Chondrocyte (in vitro differentiated cells): ENCODE data around the gene ABCB9. TPM values are rescaled to one million over a fixed set of nuclear protein-coding genes. Genes with fewer than 3 reads are reported as not detected.
A peak's percentile ranks its signal among the peaks of the same experiment; 100 is the strongest.
"Not testable (repeated sequence)": the region's sequence is repeated elsewhere in the genome, so short reads cannot be mapped to it uniquely, and the experiment has no call there.

Experiments used
- DNase-seq: peaks from one replicate; pipeline ENCODE4 v3.0.0; 2021; ENCODE audit warnings: mixed read lengths, low spot score
- H3K27ac Mint-ChIP-seq: one replicate; pipeline ENCODE4 v1.8.0; 2021; ENCODE audit warnings: mild to moderate bottlenecking, moderate library complexity, mixed read lengths; ENCODE audit not compliant: unreplicated experiment
- H3K27me3 Mint-ChIP-seq: 2 replicates; pipeline ENCODE4 v1.8.0; 2021; ENCODE audit warnings: low read depth, mixed read lengths
- H3K36me3 Mint-ChIP-seq: 2 replicates; pipeline ENCODE4 v1.8.0; 2021; ENCODE audit warnings: low read depth, mixed read lengths
- H3K4me1 Mint-ChIP-seq: 2 replicates; pipeline ENCODE4 v1.8.0; 2021; ENCODE audit warnings: low read depth, mild to moderate bottlenecking, mixed read lengths
- H3K4me3 Mint-ChIP-seq: one replicate; pipeline ENCODE4 v1.8.0; 2021; ENCODE audit warnings: mild to moderate bottlenecking, moderate library complexity, mixed read lengths; ENCODE audit not compliant: unreplicated experiment
- H3K9me3 Mint-ChIP-seq: 2 replicates; pipeline ENCODE4 v1.8.0; 2021; ENCODE audit warnings: low read depth, mixed read lengths
- CTCF ChIP-seq: fragments of 200-600 bp; sonication (generic); IDR thresholded peaks from 2 replicates; pipeline ENCODE4 v1.5.0; 2021; ENCODE audit warnings: antibody characterized with exemption, mild to moderate bottlenecking, moderate library complexity
- long read RNA-seq: library from polyadenylated mRNA; stranded (forward); transcript quantifications from one replicate; pipeline ENCODE4 v2.0.0, GENCODE V29; 2021
- total RNA-seq: library from RNA; stranded (reverse); gene quantifications from 3 replicates; pipeline ENCODE4 v1.2.1, GENCODE V29; 2021

The ABCB9 gene
- total RNA-seq, result 12.9 to 21.6 TPM (median 14.2 TPM) in 3 replicates
- long read RNA-seq, transcript ABCB9-201 (12 exons, 3,517 nt), result major isoform, 8 of 17 reads
- long read RNA-seq, partial matches to known transcripts, result 1 of 17 reads
- long read RNA-seq, other reads (novel, unspliced or antisense), result 6 of 17 reads

DNA sequence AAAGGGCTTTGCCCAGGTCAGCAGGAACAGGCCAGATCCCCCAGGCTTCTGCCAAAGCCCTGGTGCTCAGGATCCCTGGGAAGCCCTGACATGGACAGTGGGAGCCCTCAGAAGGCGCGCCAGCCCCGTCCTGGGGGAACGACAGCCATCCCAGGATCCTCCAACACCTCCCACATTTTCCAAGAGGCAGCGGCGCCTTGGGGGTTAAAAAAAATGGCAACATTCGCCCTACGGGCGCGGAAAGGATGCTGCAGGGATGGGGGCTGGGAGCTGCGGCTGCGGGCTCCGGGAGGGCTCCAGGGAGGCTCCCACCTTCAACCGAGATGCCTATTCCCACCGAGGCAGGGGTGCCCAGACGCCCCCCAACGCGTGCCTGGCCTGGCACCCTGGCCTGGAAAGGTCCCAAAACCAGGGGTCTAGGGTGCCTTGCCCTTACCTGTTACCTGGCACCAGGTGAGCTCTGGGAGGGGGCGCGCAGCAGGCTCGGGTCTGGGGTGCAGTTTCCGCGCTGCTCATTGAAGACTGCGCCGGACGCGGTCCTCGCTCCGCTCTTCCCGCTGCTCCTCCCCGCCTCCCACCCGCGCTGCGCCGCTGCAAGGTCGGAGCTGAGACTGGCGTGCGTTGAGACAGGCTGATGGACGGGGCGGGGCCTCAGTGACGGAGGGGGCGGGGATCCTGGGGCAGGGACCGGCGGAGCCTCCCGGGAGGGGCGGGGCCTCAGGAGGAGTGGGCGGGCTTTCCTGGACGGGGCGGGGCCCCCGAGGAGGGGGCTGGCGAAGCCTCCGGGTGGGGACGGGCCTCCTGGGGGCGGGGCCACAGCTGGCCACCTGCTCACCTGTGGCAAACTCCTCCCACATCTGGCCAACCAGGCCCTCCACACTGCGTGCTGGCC lies at the start of gene ABCB9:
Gene ABCB9, minus strand, starts transcription at position 613 of the 892 bp plus-strand sequence. CDS start 6,228 bp downstream, outside the sequence.
- DNase-seq, result peak; percentile 95
- Mint-ChIP-seq H3K4me3 (peak within 1 kb of the TSS; percentile 72), H3K9me3 (no peaks in the 10 kb centered on the region)

GRCh38 chr12:123014473-123014872 lies 48.2 kb upstream of the ABCB9 start:
- H3K27me3 Mint-ChIP-seq, DNase-seq, H3K9me3 Mint-ChIP-seq, H3K4me3 Mint-ChIP-seq, H3K27ac Mint-ChIP-seq, H3K36me3 Mint-ChIP-seq, H3K4me1 Mint-ChIP-seq: not testable (repeated sequence)

More for the DNA sequence above, at the start of gene ABCB9:
- no peak within 1 kb of the TSS for H3K27ac Mint-ChIP-seq
- peak; percentile 6 for TF ChIP-seq CTCF
- H3K27me3 Mint-ChIP-seq, result no peaks in the 10 kb centered on the region
- H3K4me1 Mint-ChIP-seq, result peaks cover 17% of the 10 kb centered on the region
- H3K36me3 Mint-ChIP-seq, result no peaks in the 10 kb centered on the region

GRCh38 chr12:123013185-123014095 lies 47.2 kb upstream of the ABCB9 start:
- Mint-ChIP-seq H3K27me3 (no peaks in the 10 kb centered on the region), H3K4me3 (no peak overlapping the region), H3K36me3 (peaks cover 2% of the 10 kb centered on the region), H3K9me3 (no peaks in the 10 kb centered on the region), H3K4me1 (no peaks in the 10 kb centered on the region), H3K27ac (no peak overlapping the region)
- no peak for DNase-seq
- TF ChIP-seq CTCF, result no peak

GRCh38 chr12:123011701-123012100 lies 45.4 kb upstream of the ABCB9 start:
- H3K27ac Mint-ChIP-seq, result no peak overlapping the region
- H3K9me3 Mint-ChIP-seq, result no peaks in the 10 kb centered on the region
- no peak for DNase-seq
- peaks cover 2% of the 10 kb centered on the region for H3K36me3 Mint-ChIP-seq
- no peaks in the 10 kb centered on the region for H3K4me1 Mint-ChIP-seq
- H3K27me3 Mint-ChIP-seq, result no peaks in the 10 kb centered on the region
- no peak for TF ChIP-seq CTCF
- H3K4me3 Mint-ChIP-seq, result no peak overlapping the region

DNA sequence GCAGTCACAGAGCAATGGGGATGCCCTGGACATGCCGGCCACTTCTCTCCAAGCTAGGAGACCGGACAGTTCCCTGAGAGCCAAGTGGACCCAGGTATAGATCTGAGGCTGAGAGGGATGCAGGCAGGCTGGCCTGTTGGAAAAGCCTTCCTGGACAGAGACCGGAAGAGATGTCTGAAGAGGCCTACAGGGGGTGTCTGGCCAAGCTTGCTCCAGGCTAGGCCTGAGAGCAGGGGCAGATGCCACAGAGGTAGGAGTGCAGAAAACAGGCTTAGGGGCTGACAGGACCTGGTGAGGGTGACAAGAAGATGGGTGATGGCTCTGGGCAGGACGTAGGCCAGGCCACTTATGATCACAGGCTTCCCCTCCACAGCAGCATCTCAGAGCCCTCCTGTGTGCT lies 44.4 kb upstream of the ABCB9 start:
- Mint-ChIP-seq H3K36me3 (peaks cover 2% of the 10 kb centered on the region), H3K4me1 (no peaks in the 10 kb centered on the region), H3K27ac (no peak overlapping the region), H3K9me3 (no peaks in the 10 kb centered on the region), H3K27me3 (no peaks in the 10 kb centered on the region), H3K4me3 (no peak overlapping the region)
- DNase-seq, result no peak
- no peak for TF ChIP-seq CTCF
